SK-N-SH (cell line): ENCODE data around the gene RANGAP1.

Experiments
- CTCF ChIP-seq: fragments of 200-600 bp; sonication (generic); IDR thresholded peaks from 2 replicates; pipeline ENCODE4 v1.6.1; 2017; ENCODE audit warnings: antibody characterized with exemption, mild to moderate bottlenecking, moderate library complexity
- EZH2phosphoT487 ChIP-seq: fragments of 200-600 bp; sonication (generic); IDR thresholded peaks from 2 replicates; pipeline ENCODE4 v1.6.1; 2017; ENCODE audit warnings: low read depth, mixed run types, mild to moderate bottlenecking, antibody characterized with exemption, moderate library complexity, borderline replicate concordance
- MAX ChIP-seq: IDR thresholded peaks from 2 replicates; pipeline ENCODE4 v1.4.0; 2012; ENCODE audit warnings: low read depth
- MXI1 ChIP-seq: IDR thresholded peaks from 2 replicates; pipeline ENCODE4 v1.6.1; 2012; ENCODE audit warnings: mild to moderate bottlenecking, low read depth, low read length, improper control_type of control experiment
- PBX3 ChIP-seq: IDR thresholded peaks from 2 replicates; pipeline ENCODE4; 2012
- POLR2AphosphoS5 ChIP-seq: IDR thresholded peaks from 2 replicates; pipeline ENCODE4 v1.6.1; 2012; ENCODE audit warnings: low read depth, low read length
- RAD21 ChIP-seq: IDR thresholded peaks from 2 replicates; pipeline ENCODE4 v1.6.1; 2012; ENCODE audit warnings: mild to moderate bottlenecking, low read length
- REST ChIP-seq: IDR thresholded peaks from 2 replicates; pipeline ENCODE4 v1.6.1; 2012; ENCODE audit warnings: mild to moderate bottlenecking, low read depth, low read length, moderate library complexity
- RFX5 ChIP-seq: IDR thresholded peaks from 2 replicates; pipeline ENCODE4 v1.6.1; 2012; ENCODE audit warnings: mild to moderate bottlenecking, improper control_type of control experiment, low read length
- RXRA ChIP-seq: IDR thresholded peaks from 2 replicates; pipeline ENCODE4 v1.4.0; 2012; ENCODE audit warnings: low read depth, mild to moderate bottlenecking, borderline replicate concordance
- SMC3 ChIP-seq: IDR thresholded peaks from 2 replicates; pipeline ENCODE4 v1.6.1; 2012; ENCODE audit warnings: low read depth, low read length, improper control_type of control experiment
- TAF1 ChIP-seq: IDR thresholded peaks from 2 replicates; pipeline ENCODE4 v1.6.1; 2012; ENCODE audit warnings: low read depth, mild to moderate bottlenecking, low read length, moderate library complexity, borderline replicate concordance
- YY1 ChIP-seq: IDR thresholded peaks from 2 replicates; pipeline ENCODE4 v1.4.0; 2012; ENCODE audit warnings: low read depth, mild to moderate bottlenecking
- ZBTB33 ChIP-seq: IDR thresholded peaks from 2 replicates; pipeline ENCODE4 v1.4.0; 2012; ENCODE audit warnings: low read depth, borderline replicate concordance

GRCh38 chr22:41241133-41241676 lies 44.8 kb downstream of the RANGAP1 start:
- TF ChIP-seq RXRA (no peak), CTCF (no peak), RAD21 (no peak), POLR2AphosphoS5 (no peak), MAX (no peak), TAF1 (no peak), YY1 (no peak), SMC3 (no peak), RFX5 (no peak), PBX3 (no peak), ZBTB33 (no peak), EZH2phosphoT487 (no peak), MXI1 (no peak), REST (no peak)
